GM19452 (cell line): ENCODE results near the gene ZNF638.

Experiments
- ATAC-seq: cut with Tn5 transposase; IDR thresholded peaks from one replicate; pipeline ENCODE4 v1.9.1; 2021; ENCODE audit not compliant: unreplicated experiment

Gene ZNF638

GRCh38 chr2:71467180-71467815, 135.7 kb downstream of the ZNF638 start:
- ATAC-seq, result no peak

GRCh38 chr2:71468279-71469015, 136.9 kb downstream of the ZNF638 start:
- no peak for ATAC-seq

- no peak for ATAC-seq
Observed at GRCh38 chr2:71469403-71470398, 138.1 kb downstream of the ZNF638 start.

- no peak for ATAC-seq
Observed at GRCh38 chr2:71471276-71471675, 139.7 kb downstream of the ZNF638 start.

GRCh38 chr2:71472019-71472418, 140.4 kb downstream of the ZNF638 start:
- ATAC-seq, result no peak

GRCh38 chr2:71473346-71474031, 141.9 kb downstream of the ZNF638 start:
- no peak for ATAC-seq

GRCh38 chr2:71474116-71474743, 142.6 kb downstream of the ZNF638 start:
- ATAC-seq, result no peak

GRCh38 chr2:71474744-71475397, 143.3 kb downstream of the ZNF638 start:
- no peak for ATAC-seq

GRCh38 chr2:71476495-71476894, 144.9 kb downstream of the ZNF638 start:
- ATAC-seq, result no peak

- no peak for ATAC-seq
Observed at GRCh38 chr2:71477231-71477691, 145.7 kb downstream of the ZNF638 start.

GRCh38 chr2:71478806-71479205, 147.2 kb downstream of the ZNF638 start:
- ATAC-seq, result no peak

GRCh38 chr2:71479261-71479660, 147.7 kb downstream of the ZNF638 start:
- no peak for ATAC-seq

GRCh38 chr2:71481111-71481510, 149.5 kb downstream of the ZNF638 start:
- ATAC-seq, result no peak

- ATAC-seq, result no peak
Observed at GRCh38 chr2:71482055-71482454, 150.5 kb downstream of the ZNF638 start.

GRCh38 chr2:71483246-71483645, 151.7 kb downstream of the ZNF638 start:
- ATAC-seq, result no peak

GRCh38 chr2:71484354-71484753, 152.8 kb downstream of the ZNF638 start:
- no peak for ATAC-seq
